Head of caudate nucleus (tissue), 42 donors: Measurements from ENCODE around the gene CRK.

ENCODE experiments used
- DNase-seq, 42 donors: peaks; one replicate each; pipeline versions ENCODE4 v3.0.0 to v3.0.0-alpha.2; 2020 to 2021; ENCODE audit warnings: mixed read lengths in 7 of 42
- intact Hi-C: fragments of 100-400 bp; cut with DNase I; formaldehyde crosslinking; loops from one replicate; pipeline ENCODE4 v1.15.0; 2022

CRK gene

GRCh38 chr17:1487939-1488825 is 32.1 kb upstream of the CRK start:
- peak; percentile 21 to 92 (median 82) for DNase-seq
- intact Hi-C loops: no loop called here

DNA sequence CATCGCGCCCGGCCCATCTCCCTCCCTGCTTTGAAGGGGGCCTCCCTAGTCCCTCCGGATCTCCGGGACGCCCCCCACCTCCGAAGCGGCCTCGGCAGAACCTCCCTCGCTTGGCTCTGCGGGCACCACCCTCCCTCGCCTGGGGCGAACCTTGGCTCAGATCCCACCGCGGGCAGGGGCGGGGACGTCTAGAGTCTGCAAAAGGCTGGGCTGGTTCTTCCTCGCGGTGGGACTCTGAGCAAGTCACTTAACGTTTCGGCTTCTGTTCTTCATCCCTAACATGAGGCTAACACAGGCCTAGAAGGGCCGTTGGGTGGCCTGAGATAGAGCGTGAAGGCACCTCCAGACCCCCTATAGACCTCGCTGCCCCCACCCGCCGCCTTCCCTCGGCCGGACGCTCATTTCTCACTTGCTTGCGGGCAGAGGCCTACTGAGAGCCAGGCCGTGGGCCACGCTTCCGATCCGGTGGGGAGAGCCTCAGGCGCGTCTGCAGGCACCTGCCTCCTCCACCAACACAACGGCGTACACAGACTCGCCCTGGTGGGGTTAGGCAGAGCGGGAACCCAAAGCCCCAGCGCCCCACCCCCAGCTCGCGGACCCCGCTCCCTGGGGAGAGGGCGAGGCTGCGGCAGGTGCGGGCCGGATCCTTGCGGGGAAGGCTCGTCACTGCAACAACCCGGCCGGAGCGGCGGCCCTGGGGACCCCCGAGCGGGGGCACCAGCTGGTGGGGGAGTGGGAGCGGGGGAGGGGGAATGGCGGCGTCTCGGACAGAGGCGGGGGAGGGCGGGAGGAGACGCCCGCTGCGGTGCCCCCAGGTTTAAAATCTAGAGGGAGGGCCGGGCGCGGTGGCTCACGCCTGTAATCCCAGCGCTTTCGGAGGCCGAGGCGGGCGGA is 31.0 kb upstream of the CRK start:
- intact Hi-C loops: no loop called here
- DNase-seq: peak in 32 of 42 donors; percentile 20 to 69 (median 42)

GRCh38 chr17:1485423-1486376 is 29.7 kb upstream of the CRK start:
- intact Hi-C loops: no loop called here
- peak in 2 of 42 donors; percentile 22 to 36 for DNase-seq

DNA sequence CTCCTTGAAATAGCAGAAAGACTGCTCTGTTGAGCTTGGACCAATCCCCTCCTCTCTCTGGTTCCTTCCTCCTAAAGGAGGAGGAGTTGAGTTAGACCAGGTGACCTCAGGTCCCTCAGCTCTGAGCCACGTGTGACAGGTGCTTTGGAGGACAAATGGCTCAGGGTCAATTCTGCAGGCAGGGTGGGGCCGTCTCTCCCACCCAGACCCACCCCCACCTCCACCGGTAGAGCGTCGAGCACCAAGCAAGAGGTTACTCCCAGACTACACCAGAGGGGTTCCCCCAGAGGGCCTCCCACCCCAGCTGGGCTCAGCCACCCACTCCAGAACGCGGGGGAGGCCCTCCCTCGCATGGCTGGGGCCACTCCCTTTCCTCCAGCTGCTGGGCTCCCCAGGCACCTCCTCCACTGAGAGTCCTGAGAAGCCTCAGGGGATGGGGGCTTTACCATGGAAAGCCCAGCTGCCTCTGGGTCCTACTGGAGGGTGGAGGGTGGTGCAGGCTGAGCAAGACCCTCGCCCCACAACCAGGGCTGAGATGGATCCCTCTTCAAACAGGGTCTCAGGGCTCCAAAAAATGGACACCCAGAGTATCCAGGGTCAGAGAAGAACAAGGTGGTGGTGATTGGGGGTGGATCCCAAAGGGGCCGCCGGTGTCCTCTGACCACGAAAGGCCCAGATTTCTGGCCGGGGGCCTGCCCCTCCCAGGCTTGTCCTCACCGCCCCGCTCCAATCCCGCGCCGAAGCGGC is 28.8 kb upstream of the CRK start:
- intact Hi-C loops: no loop called here
- no peak for DNase-seq

- intact Hi-C loops: no loop called here
- DNase-seq: no peak
Measured at GRCh38 chr17:1484060-1484535, 28.1 kb upstream of the CRK start.

GRCh38 chr17:1482680-1483079 is 26.6 kb upstream of the CRK start:
- intact Hi-C loops: no loop called here
- DNase-seq: no peak

DNA sequence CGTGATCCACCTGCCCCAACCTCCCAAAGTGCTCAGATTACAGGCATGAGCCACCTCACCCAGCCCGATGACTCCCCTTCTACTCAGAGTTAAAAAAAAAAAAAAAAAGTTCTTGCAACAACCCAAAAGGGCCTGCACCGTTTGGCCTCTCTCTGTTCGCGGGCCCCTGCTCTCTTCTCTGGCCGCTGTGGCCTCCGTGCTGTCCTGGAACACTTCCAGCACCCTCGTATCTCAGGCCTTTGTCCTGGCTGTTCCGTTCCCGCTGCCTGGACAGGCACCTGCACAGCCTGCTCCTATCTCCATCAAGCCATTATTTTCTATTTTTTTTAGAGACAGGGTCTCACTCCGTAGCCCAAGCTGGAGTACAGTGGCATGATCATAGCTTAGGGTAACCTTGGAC is 25.7 kb upstream of the CRK start:
- no peak for DNase-seq
- intact Hi-C loops: no loop called here

DNA sequence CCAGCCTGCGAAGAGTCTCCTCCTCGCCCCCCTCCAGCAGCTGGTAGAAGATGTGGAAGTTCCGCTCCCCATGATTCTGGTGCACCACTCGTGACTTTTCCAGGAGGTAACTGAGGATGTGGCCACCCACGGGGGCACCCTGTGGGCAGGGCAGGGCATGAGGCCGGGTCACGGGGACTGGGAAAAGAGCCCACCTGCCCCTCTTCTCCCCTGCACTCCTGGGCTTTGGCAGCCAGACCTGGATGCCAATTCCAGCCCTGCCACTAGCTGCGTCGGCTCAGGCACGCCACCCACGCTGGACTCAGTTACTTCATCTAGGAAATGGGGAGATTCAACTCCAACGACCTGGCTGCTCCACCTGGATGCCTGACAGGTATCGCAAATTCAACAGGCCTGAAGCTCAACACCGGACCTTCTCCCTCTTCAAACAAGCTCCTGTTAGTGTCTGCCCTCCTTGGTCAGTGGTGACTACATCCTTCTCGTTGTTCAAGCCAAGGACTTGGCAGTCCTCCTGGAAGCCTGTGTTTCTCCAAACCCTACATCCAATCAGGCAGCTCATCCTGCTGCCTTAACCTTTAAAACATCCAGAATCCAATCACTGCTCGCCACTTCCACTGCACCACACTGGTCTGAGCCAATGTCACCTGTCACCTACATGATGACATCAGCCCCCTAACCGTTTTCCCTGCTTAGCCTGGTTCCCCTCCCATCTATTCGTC is 24.9 kb upstream of the CRK start:
- no peak for DNase-seq
- intact Hi-C loops: no loop called here

DNA sequence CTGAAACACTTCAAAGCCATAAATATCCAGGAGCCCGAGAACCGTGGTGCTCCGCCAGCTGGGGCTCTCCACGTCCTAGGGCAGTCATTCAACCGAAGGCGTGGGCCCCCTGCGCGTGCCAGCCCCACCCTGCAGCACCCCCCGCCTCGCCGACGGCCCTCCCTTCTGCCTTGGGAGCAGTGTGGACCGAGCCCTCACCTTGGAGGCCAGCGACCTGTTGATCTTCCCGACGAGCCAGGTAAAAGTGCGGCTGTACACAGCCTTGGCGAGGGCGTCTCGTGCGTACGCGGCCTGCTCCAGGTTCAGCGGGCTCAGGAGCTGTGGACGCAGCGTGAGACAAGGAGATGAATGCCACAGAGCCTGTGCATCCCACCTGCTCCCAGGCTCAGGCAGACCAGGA is 22.4 kb upstream of the CRK start:
- no peak for DNase-seq
- intact Hi-C loops: no loop called here

- intact Hi-C loops: no loop called here
- DNase-seq: no peak
Measured at GRCh38 chr17:1475321-1475854, 19.4 kb upstream of the CRK start.

DNA sequence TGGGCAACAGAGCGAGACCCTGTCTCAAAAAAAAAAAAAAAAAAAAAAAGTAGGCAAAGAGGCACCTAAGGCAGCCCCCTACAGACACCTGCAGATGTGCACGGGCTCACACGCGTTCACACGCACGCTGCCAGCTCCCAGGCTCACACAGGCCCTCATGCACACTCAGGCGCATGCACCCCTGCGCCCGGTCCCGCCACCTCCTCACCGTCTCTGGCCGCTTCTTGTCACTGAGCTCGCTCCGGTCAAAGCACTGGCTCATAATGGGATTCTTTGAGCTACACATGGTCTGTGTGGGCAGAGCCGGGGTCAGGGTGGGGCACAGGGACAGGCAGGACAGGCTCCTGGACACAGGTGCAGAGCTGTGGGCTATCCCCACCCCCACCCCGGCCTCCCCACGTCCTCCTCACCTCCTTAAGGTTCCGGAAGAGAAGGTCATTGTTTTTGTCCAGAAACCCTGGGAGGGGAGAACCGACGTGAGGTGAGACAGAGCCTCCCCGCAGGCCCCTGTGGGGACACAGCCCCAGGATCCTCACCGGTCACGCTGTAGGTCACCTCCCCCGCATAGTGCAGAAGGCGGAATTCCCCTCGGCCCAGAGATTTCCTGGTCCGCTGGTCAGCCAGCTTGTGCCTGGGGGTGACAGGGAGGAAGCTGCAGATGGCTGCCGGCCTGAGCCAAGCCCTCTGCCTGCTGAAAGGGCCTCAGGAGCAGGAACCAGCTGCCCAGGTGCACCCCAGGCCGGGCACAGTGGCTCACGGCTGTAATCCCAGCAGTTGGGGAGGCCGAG is 18.6 kb upstream of the CRK start:
- intact Hi-C loops: no loop called here
- DNase-seq: no peak

GRCh38 chr17:1473841-1474240 is 17.8 kb upstream of the CRK start:
- DNase-seq: peak in 29 of 42 donors; percentile 20 to 84 (median 55)
- intact Hi-C loops: no loop called here

DNA sequence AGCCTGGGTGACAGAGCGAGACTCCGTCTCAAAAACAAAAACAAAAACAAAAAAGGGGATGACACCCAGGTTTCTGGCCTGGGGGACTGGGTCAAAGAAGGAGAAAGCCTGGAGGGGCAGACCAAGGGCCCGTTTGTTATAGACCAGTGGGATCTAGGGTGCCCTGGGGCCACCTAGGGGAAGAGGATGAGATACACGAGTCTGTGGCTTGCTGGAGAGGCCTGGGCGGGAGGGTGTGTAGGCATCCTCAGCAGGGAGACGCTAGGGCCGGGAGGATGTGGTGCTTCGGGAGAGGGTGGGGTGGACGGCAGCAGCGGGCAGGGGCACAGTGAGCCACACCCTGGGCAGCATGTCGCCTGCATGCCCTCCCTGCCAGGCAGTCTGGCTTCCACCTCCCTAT is 17.1 kb upstream of the CRK start:
- DNase-seq: peak in 2 of 42 donors; percentile 25 to 28
- intact Hi-C loops: no loop called here

- DNase-seq: no peak
- intact Hi-C loops: no loop called here
Measured at GRCh38 chr17:1471911-1472821, 16.1 kb upstream of the CRK start.

DNA sequence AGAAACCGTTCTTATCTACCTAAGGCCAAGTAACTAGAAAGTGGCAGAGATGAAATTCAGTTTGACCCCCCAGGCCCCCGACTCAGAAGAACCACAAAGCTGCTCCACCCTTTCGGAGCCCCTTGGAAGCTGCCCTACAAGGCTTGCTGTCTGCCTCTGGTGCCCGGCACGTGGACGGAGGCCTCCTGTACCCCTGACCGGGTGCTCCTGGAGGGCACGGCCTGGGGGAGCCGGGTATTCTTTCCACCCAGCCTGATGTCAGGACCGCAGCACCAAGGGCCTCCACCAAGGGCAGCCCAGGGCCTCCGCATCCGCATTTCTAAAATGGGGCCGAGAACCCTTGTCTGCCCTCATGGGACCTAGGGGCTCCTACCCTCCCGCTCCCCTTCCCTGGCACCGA is 15.5 kb upstream of the CRK start:
- DNase-seq: no peak
- intact Hi-C loops: no loop called here
